OCI-LY3 (cell line): ENCODE results near the gene SMIM30.

Experiments
- H2AFZ ChIP-seq: fragments of 200-600, 300-600 bp; shearing (Covaris generic); 2 replicates; pipeline ENCODE4 v1.6.0; 2014; ENCODE audit warnings: antibody characterized with exemption, low read depth, low read length
- H3K27ac ChIP-seq: fragments of 200-600, 300-600 bp; sonication (generic); 2 replicates; pipeline ENCODE4 v1.5.1; 2014; ENCODE audit warnings: mild to moderate bottlenecking, low read length, moderate library complexity, mixed read lengths
- H3K27me3 ChIP-seq: fragments of 200-600, 300-600 bp; sonication (generic); 2 replicates; pipeline ENCODE4 v1.6.1; 2014; ENCODE audit warnings: low read depth, low read length, mixed read lengths
- H3K36me3 ChIP-seq: fragments of 200-600, 300-600 bp; sonication (generic); replicated peaks from 2 replicates; pipeline ENCODE3; 2014; ENCODE audit warnings: low read depth, low read length, mixed read lengths
- H3K4me1 ChIP-seq: fragments of 300-600, 200-600 bp; sonication (generic); 2 replicates; pipeline ENCODE4 v1.6.1; 2014; ENCODE audit warnings: low read length, mixed read lengths
- H3K4me2 ChIP-seq: fragments of 200-600, 300-600 bp; sonication (generic); 2 replicates; pipeline ENCODE4 v1.6.1; 2014; ENCODE audit warnings: low read length, mixed read lengths
- H3K4me3 ChIP-seq: fragments of 300-600, 200-600 bp; sonication (generic); 2 replicates; pipeline ENCODE4 v1.5.1; 2014; ENCODE audit warnings: antibody characterized with exemption, mild to moderate bottlenecking, low read length, moderate library complexity
- H3K79me2 ChIP-seq: fragments of 300-600, 200-600 bp; shearing (Covaris generic); 2 replicates; pipeline ENCODE4 v1.6.1; 2014; ENCODE audit warnings: mild to moderate bottlenecking, low read length, mixed read lengths
- H3K9ac ChIP-seq: fragments of 300-600, 200-600 bp; shearing (Covaris generic); 2 replicates; pipeline ENCODE4 v1.6.0; 2014; ENCODE audit warnings: mild to moderate bottlenecking, low read length, moderate library complexity
- H3K9me3 ChIP-seq: fragments of 200-600, 300-600 bp; shearing (Covaris generic); 2 replicates; pipeline ENCODE4 v1.6.1; 2014; ENCODE audit warnings: low read length, mixed read lengths; ENCODE audit not compliant: insufficient read depth
- H4K20me1 ChIP-seq: fragments of 200-600, 300-600 bp; sonication (generic); 2 replicates; pipeline ENCODE4 v1.6.1; 2016; ENCODE audit warnings: low read length, mixed read lengths; ENCODE audit not compliant: insufficient read depth
- EZH2phosphoT487 ChIP-seq: fragments of 200-600 bp; shearing (Covaris generic); IDR thresholded peaks from 2 replicates; pipeline ENCODE4 v1.6.1; 2018; ENCODE audit warnings: antibody characterized with exemption, mixed run types, low read depth
- TF ChIP-seq, protein P1 (sequence below): fragments of 200-600, 300-600 bp; sonication (generic); IDR thresholded peaks from 2 replicates; pipeline ENCODE4 v1.5.1; 2014; ENCODE audit warnings: antibody characterized with exemption, low read length, low read depth

SMIM30 gene

DNA sequence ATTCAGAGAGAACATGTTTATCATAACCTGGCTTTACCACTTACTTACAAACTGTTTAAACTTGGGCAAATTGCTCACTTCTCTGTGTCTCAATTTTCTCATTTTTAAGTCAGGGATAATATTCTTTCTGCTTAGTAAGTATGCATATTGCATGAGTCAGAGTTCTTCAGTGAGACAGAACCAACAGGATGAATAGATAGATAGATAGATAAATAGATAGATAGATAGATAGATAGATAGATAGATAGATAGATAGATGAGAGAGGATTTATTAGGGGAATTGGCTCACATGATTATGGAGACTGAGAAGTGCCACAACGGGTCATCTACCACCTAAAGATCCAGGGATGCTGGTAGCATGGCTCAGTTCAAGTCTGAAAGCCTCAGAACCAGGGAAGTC, 15.7 kb upstream of the SMIM30 start:
- no peak overlapping the region for H3K27ac ChIP-seq

DNA sequence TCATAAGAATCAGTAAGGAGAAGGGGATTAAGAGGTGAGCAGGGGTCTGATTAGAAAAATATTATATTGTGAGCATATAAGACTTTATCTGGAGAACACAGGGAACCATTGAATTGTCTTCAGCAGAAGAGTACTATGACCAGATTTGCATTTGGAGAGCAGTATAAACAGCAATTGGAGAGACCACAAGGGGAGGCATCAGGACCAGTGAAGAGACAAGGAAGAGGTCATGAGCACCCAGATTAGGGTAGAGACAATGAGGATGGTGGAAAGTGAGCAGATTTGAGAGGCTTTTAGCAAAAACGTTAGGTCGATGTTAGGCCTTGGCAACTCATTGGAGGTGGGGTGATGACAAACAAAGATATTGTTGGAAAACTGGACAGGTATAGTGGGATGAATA, 13.0 kb upstream of the SMIM30 start:
- Histone ChIP-seq H3K4me2 (no peak overlapping the region), H3K4me1 (no peaks in the 10 kb centered on the region), H3K9me3 (no peaks in the 10 kb centered on the region), H3K27ac (no peak overlapping the region), H4K20me1 (no peaks in the 10 kb centered on the region), H3K4me3 (no peak overlapping the region), H2AFZ (no peak overlapping the region), H3K27me3 (no peaks in the 10 kb centered on the region), H3K36me3 (no peaks in the 10 kb centered on the region), H3K9ac (no peak overlapping the region), H3K79me2 (no peaks in the 10 kb centered on the region)
- TF ChIP-seq, protein P1, sequence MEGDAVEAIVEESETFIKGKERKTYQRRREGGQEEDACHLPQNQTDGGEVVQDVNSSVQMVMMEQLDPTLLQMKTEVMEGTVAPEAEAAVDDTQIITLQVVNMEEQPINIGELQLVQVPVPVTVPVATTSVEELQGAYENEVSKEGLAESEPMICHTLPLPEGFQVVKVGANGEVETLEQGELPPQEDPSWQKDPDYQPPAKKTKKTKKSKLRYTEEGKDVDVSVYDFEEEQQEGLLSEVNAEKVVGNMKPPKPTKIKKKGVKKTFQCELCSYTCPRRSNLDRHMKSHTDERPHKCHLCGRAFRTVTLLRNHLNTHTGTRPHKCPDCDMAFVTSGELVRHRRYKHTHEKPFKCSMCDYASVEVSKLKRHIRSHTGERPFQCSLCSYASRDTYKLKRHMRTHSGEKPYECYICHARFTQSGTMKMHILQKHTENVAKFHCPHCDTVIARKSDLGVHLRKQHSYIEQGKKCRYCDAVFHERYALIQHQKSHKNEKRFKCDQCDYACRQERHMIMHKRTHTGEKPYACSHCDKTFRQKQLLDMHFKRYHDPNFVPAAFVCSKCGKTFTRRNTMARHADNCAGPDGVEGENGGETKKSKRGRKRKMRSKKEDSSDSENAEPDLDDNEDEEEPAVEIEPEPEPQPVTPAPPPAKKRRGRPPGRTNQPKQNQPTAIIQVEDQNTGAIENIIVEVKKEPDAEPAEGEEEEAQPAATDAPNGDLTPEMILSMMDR = no peak
- no peak for TF ChIP-seq EZH2phosphoT487

More for the DNA sequence above, 15.7 kb upstream of the SMIM30 start:
- no peaks in the 10 kb centered on the region for H3K4me1 ChIP-seq
- no peaks in the 10 kb centered on the region for H3K79me2 ChIP-seq
- no peak overlapping the region for H3K4me2 ChIP-seq
- H3K9me3 ChIP-seq = no peaks in the 10 kb centered on the region
- no peaks in the 10 kb centered on the region for H3K27me3 ChIP-seq
- no peak overlapping the region for H3K9ac ChIP-seq
- H2AFZ ChIP-seq = no peak overlapping the region
- TF ChIP-seq EZH2phosphoT487 = no peak
- TF ChIP-seq, protein P1 = no peak
- no peaks in the 10 kb centered on the region for H3K36me3 ChIP-seq
- H4K20me1 ChIP-seq = no peaks in the 10 kb centered on the region
- no peak overlapping the region for H3K4me3 ChIP-seq

DNA sequence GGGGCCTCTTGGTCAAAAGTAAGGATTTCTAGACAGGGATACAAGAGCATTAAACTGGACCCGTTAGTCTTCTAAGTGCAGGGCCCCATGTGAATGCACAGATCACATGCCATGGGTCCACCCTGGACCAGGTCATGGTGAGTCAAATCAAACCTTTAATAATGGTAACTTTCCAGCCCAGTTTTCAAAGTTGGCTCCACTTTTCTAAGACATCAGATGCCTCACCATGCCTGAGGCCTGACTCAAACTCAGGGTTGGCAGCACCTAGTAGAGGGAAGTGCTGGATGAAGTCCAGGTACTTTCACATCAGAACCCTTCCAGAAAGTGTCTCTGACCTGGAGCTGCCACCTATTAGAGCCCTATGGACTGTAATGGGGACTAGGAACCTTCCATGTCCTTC, 9.7 kb upstream of the SMIM30 start:
- peaks cover 3% of the 10 kb centered on the region for H3K4me1 ChIP-seq
- TF ChIP-seq, protein P1 = no peak
- no peak for TF ChIP-seq EZH2phosphoT487
- H4K20me1 ChIP-seq = no peaks in the 10 kb centered on the region
- no peak overlapping the region for H3K27ac ChIP-seq
- no peak overlapping the region for H3K4me2 ChIP-seq
- H3K79me2 ChIP-seq = no peaks in the 10 kb centered on the region
- no peaks in the 10 kb centered on the region for H3K27me3 ChIP-seq
- H3K4me3 ChIP-seq = no peak overlapping the region
- H3K36me3 ChIP-seq = no peaks in the 10 kb centered on the region
- no peak overlapping the region for H3K9ac ChIP-seq
- H2AFZ ChIP-seq = no peak overlapping the region
- H3K9me3 ChIP-seq = no peaks in the 10 kb centered on the region

DNA sequence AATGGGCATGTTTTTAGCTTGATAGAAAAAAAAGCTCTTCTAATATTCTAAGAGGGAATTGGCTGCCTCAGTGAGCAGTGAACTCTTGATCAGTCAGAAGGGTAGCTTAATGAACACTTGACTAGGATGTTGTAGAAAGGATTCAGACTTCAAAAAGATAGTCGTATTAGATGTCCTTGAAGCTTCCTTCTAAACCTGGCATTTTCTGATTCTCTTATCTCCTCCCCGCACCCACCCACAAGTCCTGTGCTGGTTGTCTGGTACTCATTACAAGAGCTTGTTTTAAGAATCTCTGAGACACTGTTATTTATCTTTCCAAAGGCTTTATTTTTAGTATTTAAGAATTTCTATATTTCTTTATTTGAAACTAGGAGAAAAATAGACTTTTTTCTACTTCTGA, 7.4 kb upstream of the SMIM30 start:
- no peak for TF ChIP-seq EZH2phosphoT487
- TF ChIP-seq, protein P1 = no peak
- no peak overlapping the region for H3K4me2 ChIP-seq
- H3K27ac ChIP-seq = no peak overlapping the region
- H3K36me3 ChIP-seq = no peaks in the 10 kb centered on the region
- H3K4me3 ChIP-seq = no peak overlapping the region
- no peaks in the 10 kb centered on the region for H3K27me3 ChIP-seq
- no peak overlapping the region for H3K9ac ChIP-seq
- H3K9me3 ChIP-seq = no peaks in the 10 kb centered on the region
- H4K20me1 ChIP-seq = no peaks in the 10 kb centered on the region
- H2AFZ ChIP-seq = no peak overlapping the region
- H3K79me2 ChIP-seq = no peaks in the 10 kb centered on the region
- H3K4me1 ChIP-seq = peaks cover 25% of the 10 kb centered on the region
